ENCODE data around the gene SRSF7.

Gene SRSF7

GRCh38 chr2:38700113-38700785 is 50.9 kb downstream of the SRSF7 start:
- no peak for DNase-seq

- no peak for DNase-seq
Measured at GRCh38 chr2:38698467-38699003, 52.6 kb downstream of the SRSF7 start.

- DNase-seq, result no peak
Measured at GRCh38 chr2:38697116-38697840, 53.9 kb downstream of the SRSF7 start.
